HG03139 (cell line): Measurements from ENCODE around the gene NBAS.

Experiments used
- ATAC-seq: cut with Tn5 transposase; IDR thresholded peaks from one replicate; pipeline ENCODE4 v1.9.1; 2021; ENCODE audit not compliant: unreplicated experiment

NBAS gene

GRCh38 chr2:15591692-15592463, 30.7 kb upstream of the NBAS start, which contains the start of gene DDX1:
TSS of gene DDX1 (plus strand) at chr2:15591868. CDS start at chr2:15591934, 66 bp downstream.
- ATAC-seq: peak; percentile 94

GRCh38 chr2:15591373-15591691, 30.2 kb upstream of the NBAS start:
- no peak for ATAC-seq

GRCh38 chr2:15588329-15588919, 27.3 kb upstream of the NBAS start:
- no peak for ATAC-seq

GRCh38 chr2:15584767-15585469, 23.8 kb upstream of the NBAS start:
- no peak for ATAC-seq

- no peak for ATAC-seq
Measured at GRCh38 chr2:15584316-15584715, 23.2 kb upstream of the NBAS start.

- no peak for ATAC-seq
Measured at GRCh38 chr2:15583826-15584225, 22.7 kb upstream of the NBAS start.

GRCh38 chr2:15582710-15583357, 21.7 kb upstream of the NBAS start:
- ATAC-seq: no peak

GRCh38 chr2:15580451-15580850, 19.3 kb upstream of the NBAS start:
- no peak for ATAC-seq

- no peak for ATAC-seq
Measured at GRCh38 chr2:15579641-15580040, 18.5 kb upstream of the NBAS start.

- ATAC-seq: peak; percentile 94
Measured at GRCh38 chr2:15577071-15577735, 16.1 kb upstream of the NBAS start.

- no peak for ATAC-seq
Measured at GRCh38 chr2:15571729-15572128, 10.6 kb upstream of the NBAS start.

- ATAC-seq: no peak
Measured at GRCh38 chr2:15570104-15570503, 9.0 kb upstream of the NBAS start.

GRCh38 chr2:15568874-15569273, 7.7 kb upstream of the NBAS start:
- no peak for ATAC-seq

GRCh38 chr2:15566912-15567311, 5.8 kb upstream of the NBAS start:
- no peak for ATAC-seq

GRCh38 chr2:15565994-15566671, 5.0 kb upstream of the NBAS start:
- ATAC-seq: no peak

- no peak for ATAC-seq
Measured at GRCh38 chr2:15565392-15565791, 4.3 kb upstream of the NBAS start.

GRCh38 chr2:15563227-15564100, 2.3 kb upstream of the NBAS start:
- no peak for ATAC-seq

- no peak for ATAC-seq
Measured at GRCh38 chr2:15562354-15563031, 1.4 kb upstream of the NBAS start.
